ENCODE results near the gene INTS4.
"Not testable (repeated sequence)": the region's sequence is repeated elsewhere in the genome, so short reads cannot be mapped to it uniquely, and the experiment has no call there.

Gene INTS4

GRCh38 chr11:77959434-77959833, 35.0 kb downstream of the INTS4 start:
- TF ChIP-seq CTCF (IDR thresholded peaks at IDR 0.05; ENCODE audit: low read length) = no peak
- no peak for TF ChIP-seq EZH2 (IDR thresholded peaks at IDR 0.05; ENCODE audit: borderline replicate concordance, low read length)
- no peak overlapping the region for H3K9ac ChIP-seq (ENCODE audit: low read length)
- H3K36me3 ChIP-seq (ENCODE audit: insufficient read depth, low read length) = peaks cover 35% of the 10 kb centered on the region
- no peak overlapping the region for H3K4me3 ChIP-seq (ENCODE audit: low read depth, low read length, poor library complexity, severe bottlenecking)
- H3K9me2 ChIP-seq (ENCODE audit: low read depth, low read length) = no peaks in the 10 kb centered on the region
- no peaks in the 10 kb centered on the region for H3K27me3 ChIP-seq (ENCODE audit: insufficient read depth, low read length)
- no peak overlapping the region for H2AFZ ChIP-seq (ENCODE audit: low read length)
- H3K4me1 ChIP-seq (ENCODE audit: insufficient read depth, low read length, severe bottlenecking) = no peaks in the 10 kb centered on the region
- no peak overlapping the region for H3K4me2 ChIP-seq (ENCODE audit: low read length)
- H3K79me2 ChIP-seq (ENCODE audit: insufficient read depth, low read length) = no peaks in the 10 kb centered on the region
- H3K27ac ChIP-seq (ENCODE audit: low read depth, low read length, poor library complexity, severe bottlenecking) = no peak overlapping the region
- no peaks in the 10 kb centered on the region for H4K20me1 ChIP-seq (ENCODE audit: insufficient read depth, low read length)
- H3K9me3 ChIP-seq (ENCODE audit: low read length) = no peaks in the 10 kb centered on the region
- H3F3A ChIP-seq (ENCODE audit: insufficient read depth, low read length) = no peaks in the 10 kb centered on the region

GRCh38 chr11:77958583-77959177, 35.8 kb downstream of the INTS4 start:
- H3K9ac ChIP-seq (ENCODE audit: low read length); H3K4me2 ChIP-seq (ENCODE audit: low read length): not testable (repeated sequence)
- H3K36me3 ChIP-seq (ENCODE audit: insufficient read depth, low read length) = peaks cover 37% of the 10 kb centered on the region

GRCh38 chr11:77943296-77943695, 51.2 kb downstream of the INTS4 start:
- not testable (repeated sequence) for H2AFZ ChIP-seq (ENCODE audit: low read length); H3K27me3 ChIP-seq (ENCODE audit: insufficient read depth, low read length); H3F3A ChIP-seq (ENCODE audit: insufficient read depth, low read length); H3K4me1 ChIP-seq (ENCODE audit: insufficient read depth, low read length, severe bottlenecking); H3K36me3 ChIP-seq (ENCODE audit: insufficient read depth, low read length); H3K4me2 ChIP-seq (ENCODE audit: low read length); H3K9ac ChIP-seq (ENCODE audit: low read length); H3K4me3 ChIP-seq (ENCODE audit: low read depth, low read length, poor library complexity, severe bottlenecking); H3K9me3 ChIP-seq (ENCODE audit: low read length); H3K27ac ChIP-seq (ENCODE audit: low read depth, low read length, poor library complexity, severe bottlenecking); H3K9me2 ChIP-seq (ENCODE audit: low read depth, low read length); H4K20me1 ChIP-seq (ENCODE audit: insufficient read depth, low read length); H3K79me2 ChIP-seq (ENCODE audit: insufficient read depth, low read length)

More at GRCh38 chr11:77958583-77959177, 35.8 kb downstream of the INTS4 start:
- H3K9me2 ChIP-seq (ENCODE audit: low read depth, low read length); H3K4me3 ChIP-seq (ENCODE audit: low read depth, low read length, poor library complexity, severe bottlenecking); H4K20me1 ChIP-seq (ENCODE audit: insufficient read depth, low read length); H3K9me3 ChIP-seq (ENCODE audit: low read length); H2AFZ ChIP-seq (ENCODE audit: low read length); H3K4me1 ChIP-seq (ENCODE audit: insufficient read depth, low read length, severe bottlenecking); H3F3A ChIP-seq (ENCODE audit: insufficient read depth, low read length); H3K27ac ChIP-seq (ENCODE audit: low read depth, low read length, poor library complexity, severe bottlenecking); H3K27me3 ChIP-seq (ENCODE audit: insufficient read depth, low read length); H3K79me2 ChIP-seq (ENCODE audit: insufficient read depth, low read length): not testable (repeated sequence)

GRCh38 chr11:77942465-77942864, 52.0 kb downstream of the INTS4 start:
- H3K9ac ChIP-seq (ENCODE audit: low read length); H3K4me3 ChIP-seq (ENCODE audit: low read depth, low read length, poor library complexity, severe bottlenecking); H3K4me1 ChIP-seq (ENCODE audit: insufficient read depth, low read length, severe bottlenecking); H3K9me2 ChIP-seq (ENCODE audit: low read depth, low read length); H3K27me3 ChIP-seq (ENCODE audit: insufficient read depth, low read length); H3K4me2 ChIP-seq (ENCODE audit: low read length); H2AFZ ChIP-seq (ENCODE audit: low read length); H3K36me3 ChIP-seq (ENCODE audit: insufficient read depth, low read length); H3K27ac ChIP-seq (ENCODE audit: low read depth, low read length, poor library complexity, severe bottlenecking); H3K79me2 ChIP-seq (ENCODE audit: insufficient read depth, low read length); H3F3A ChIP-seq (ENCODE audit: insufficient read depth, low read length); H3K9me3 ChIP-seq (ENCODE audit: low read length); H4K20me1 ChIP-seq (ENCODE audit: insufficient read depth, low read length): not testable (repeated sequence)

GRCh38 chr11:77933596-77933995, 60.9 kb downstream of the INTS4 start:
- H3K4me3 ChIP-seq (ENCODE audit: low read depth, low read length, poor library complexity, severe bottlenecking); H3K27me3 ChIP-seq (ENCODE audit: insufficient read depth, low read length); H3F3A ChIP-seq (ENCODE audit: insufficient read depth, low read length); H3K4me2 ChIP-seq (ENCODE audit: low read length); H3K4me1 ChIP-seq (ENCODE audit: insufficient read depth, low read length, severe bottlenecking); H3K9me2 ChIP-seq (ENCODE audit: low read depth, low read length); H3K27ac ChIP-seq (ENCODE audit: low read depth, low read length, poor library complexity, severe bottlenecking); H2AFZ ChIP-seq (ENCODE audit: low read length); H3K9ac ChIP-seq (ENCODE audit: low read length); H3K9me3 ChIP-seq (ENCODE audit: low read length); H4K20me1 ChIP-seq (ENCODE audit: insufficient read depth, low read length); H3K36me3 ChIP-seq (ENCODE audit: insufficient read depth, low read length); H3K79me2 ChIP-seq (ENCODE audit: insufficient read depth, low read length): not testable (repeated sequence)

GRCh38 chr11:77930334-77931208, 63.9 kb downstream of the INTS4 start:
- H3K4me1 ChIP-seq (ENCODE audit: insufficient read depth, low read length, severe bottlenecking); H3K9me3 ChIP-seq (ENCODE audit: low read length); H3K27ac ChIP-seq (ENCODE audit: low read depth, low read length, poor library complexity, severe bottlenecking); H3K9me2 ChIP-seq (ENCODE audit: low read depth, low read length); H3K9ac ChIP-seq (ENCODE audit: low read length); H3K4me2 ChIP-seq (ENCODE audit: low read length); H2AFZ ChIP-seq (ENCODE audit: low read length); H3K79me2 ChIP-seq (ENCODE audit: insufficient read depth, low read length); H3K36me3 ChIP-seq (ENCODE audit: insufficient read depth, low read length); H4K20me1 ChIP-seq (ENCODE audit: insufficient read depth, low read length); H3F3A ChIP-seq (ENCODE audit: insufficient read depth, low read length); H3K4me3 ChIP-seq (ENCODE audit: low read depth, low read length, poor library complexity, severe bottlenecking); H3K27me3 ChIP-seq (ENCODE audit: insufficient read depth, low read length): not testable (repeated sequence)
